CD4-positive, alpha-beta memory T cell (primary cell): ENCODE measurements around the gene ZNF516. TPM values are rescaled to one million over a fixed set of nuclear protein-coding genes. Genes with fewer than 3 reads are reported as not detected.
A peak's percentile ranks its signal among the peaks of the same experiment; 100 is the strongest.

Source experiments
- CTCF ChIA-PET: fragments of 350-600 bp; sonication (Branson Sonifier 250); formaldehyde crosslinking; loops from one replicate; lab custom pipeline; 2021; ENCODE audit warnings: inconsistent platforms; ENCODE audit not compliant: partially characterized antibody; lab: Charles Lee
- POLR2A ChIA-PET: fragments of 350-600 bp; sonication (Branson Sonifier 250); formaldehyde crosslinking; loops from one replicate; lab custom pipeline; 2021; ENCODE audit not compliant: partially characterized antibody; lab: Charles Lee
- DNase-seq, 5 donors: peaks; one replicate each; pipeline versions ENCODE4 v3.0.0 to v3.0.0-alpha.2; 2020 to 2022; ENCODE audit warnings: mixed read lengths in 1 of 5
- H3K27ac ChIP-seq: one replicate; pipeline ENCODE4 v1.7.0; 2013; ENCODE audit warnings: low read depth, low read length
- H3K27me3 ChIP-seq: 2 replicates; pipeline ENCODE4 v1.7.0; 2013; ENCODE audit warnings: mild to moderate bottlenecking, low read length, moderate library complexity; ENCODE audit not compliant: insufficient read depth
- H3K36me3 ChIP-seq: 2 replicates; pipeline ENCODE4 v1.7.0; 2013; ENCODE audit warnings: mild to moderate bottlenecking, low read length, moderate library complexity; ENCODE audit not compliant: insufficient read depth
- H3K4me1 ChIP-seq: 2 replicates; pipeline ENCODE4 v1.7.0; 2013; ENCODE audit warnings: mild to moderate bottlenecking, low read length, moderate library complexity; ENCODE audit not compliant: insufficient read depth
- H3K4me3 ChIP-seq, 2 donors: one replicate each; pipeline ENCODE4 v1.7.0; 2013; ENCODE audit warnings: low read length in 2 of 2, mild to moderate bottlenecking in 1 of 2
- H3K9me3 ChIP-seq, 2 donors: one replicate each; pipeline ENCODE4 v1.7.0; 2013; ENCODE audit warnings: low read length in 2 of 2, control low read depth in 1 of 2; ENCODE audit not compliant: control insufficient read depth in 1 of 2
- H3K27ac Mint-ChIP-seq, 7 donors: one replicate each; pipeline ENCODE4 v1.8.0; 2020 to 2021; ENCODE audit warnings: mixed read lengths in 7 of 7, mild to moderate bottlenecking in 6 of 7, inconsistent platforms in 3 of 7, moderate library complexity in 3 of 7
- H3K27me3 Mint-ChIP-seq, 2 donors: one replicate each; pipeline ENCODE4 v1.8.0; 2020 to 2021; ENCODE audit warnings: mixed read lengths in 2 of 2
- H3K36me3 Mint-ChIP-seq, 2 donors: one replicate each; pipeline ENCODE4 v1.8.0; 2020 to 2021; ENCODE audit warnings: mixed read lengths in 2 of 2, inconsistent platforms in 1 of 2, mild to moderate bottlenecking in 1 of 2
- H3K4me1 Mint-ChIP-seq, 4 donors: one replicate each; pipeline ENCODE4 v1.8.0; 2020 to 2021; ENCODE audit warnings: mixed read lengths in 4 of 4, mild to moderate bottlenecking in 1 of 4
- H3K4me3 Mint-ChIP-seq, 8 donors: one replicate each; pipeline ENCODE4 v1.8.0; 2020 to 2021; ENCODE audit warnings: mixed read lengths in 8 of 8, mild to moderate bottlenecking in 7 of 8, moderate library complexity in 6 of 8, inconsistent platforms in 3 of 8
- H3K9me3 Mint-ChIP-seq, 8 donors: one replicate each; pipeline ENCODE4 v1.8.0; 2020 to 2021; ENCODE audit warnings: mixed read lengths in 8 of 8, mild to moderate bottlenecking in 5 of 8, inconsistent platforms in 3 of 8, moderate library complexity in 1 of 8
- intact Hi-C: fragments of 100-400 bp; cut with micrococcal nuclease; formaldehyde crosslinking; loops from one replicate; pipeline ENCODE4 v1.15.1; 2023
- polyA plus RNA-seq, 2 donors: library from polyadenylated mRNA; unstranded; fragments of 300-500 nt; fragmentation: Illumina TruSeq; gene quantifications; one replicate each; pipeline ENCODE4 v1.2.3, GENCODE V29; 2021
- total RNA-seq, 2 experiments: library from RNA; stranded (reverse); gene quantifications; one replicate each; pipeline ENCODE4 v1.2.3, GENCODE V29; 2021

ZNF516 gene
- total and polyA plus RNA-seq, 4 experiments from 2014 or later, result 0.25 to 9.9 (median 4.9) TPM

- H3K27me3 Mint-ChIP-seq, result peaks cover 1 to 7% of the 10 kb centered on the region in 2 donors
- peaks cover 0 to 1% of the 10 kb centered on the region in 2 donors for H3K36me3 Mint-ChIP-seq
- no peaks in the 10 kb centered on the region for H3K4me1 Mint-ChIP-seq
- no peaks in the 10 kb centered on the region for H3K36me3 ChIP-seq
- H3K4me1 ChIP-seq, result no peaks in the 10 kb centered on the region
- ChIA-PET CTCF (interaction anchor here (0.6 to 1.1 kb wide), 2 partner anchors 11 to 17 kb away, joined by 3 read pairs; no protein-coding TSS in a partner anchor), POLR2A (no interaction called here)
- intact Hi-C loops, result no loop called here
- peaks cover 0 to 6% (median 0%) of the 10 kb centered on the region in 8 donors for H3K9me3 Mint-ChIP-seq
- H3K4me3 Mint-ChIP-seq, result no peak overlapping the region
- H3K9me3 ChIP-seq, result no peaks in the 10 kb centered on the region
- H3K27ac Mint-ChIP-seq, result peak overlapping the region in 1 of 7 donors; percentile 28
- no peak overlapping the region for H3K27ac ChIP-seq
- no peak overlapping the region for H3K4me3 ChIP-seq
- DNase-seq, result no peak
- H3K27me3 ChIP-seq, result no peaks in the 10 kb centered on the region
Observed at GRCh38 chr18:76356666-76357065, 138.4 kb downstream of the ZNF516 start.

DNA sequence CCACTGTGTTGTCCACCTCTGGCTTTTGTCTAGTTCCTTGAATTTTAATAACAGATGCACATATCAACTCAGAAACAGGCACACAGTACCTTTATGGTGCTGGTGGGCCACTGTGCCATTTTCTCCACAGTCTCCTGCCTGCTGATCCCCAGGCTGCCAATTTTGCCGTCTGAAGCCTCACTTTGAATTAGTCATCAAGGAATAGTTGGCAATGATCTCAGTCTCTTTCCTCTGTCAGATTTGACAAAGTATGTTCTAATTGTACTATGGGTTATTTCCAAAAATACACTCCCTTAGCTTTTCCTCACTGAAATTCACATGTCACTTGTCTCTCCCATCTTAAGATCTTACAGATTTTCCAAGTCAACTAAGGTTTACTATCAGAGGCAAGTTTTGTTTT, 140.7 kb downstream of the ZNF516 start:
- no peak overlapping the region for H3K27ac ChIP-seq
- intact Hi-C loops, result no loop called here

GRCh38 chr18:76353500-76353899, 141.5 kb downstream of the ZNF516 start:
- Histone ChIP-seq H3K9me3 (no peaks in the 10 kb centered on the region), H3K27me3 (no peaks in the 10 kb centered on the region), H3K4me1 (no peaks in the 10 kb centered on the region), H3K4me3 (no peak overlapping the region), H3K27ac (no peak overlapping the region), H3K36me3 (no peaks in the 10 kb centered on the region)
- ChIA-PET POLR2A (no interaction called here), CTCF (no interaction called here)
- Mint-ChIP-seq H3K36me3 (no peaks in the 10 kb centered on the region), H3K27me3 (no peaks in the 10 kb centered on the region), H3K27ac (peak overlapping the region in 1 of 7 donors; percentile 3), H3K9me3 (peaks cover 0 to 6% (median 0%) of the 10 kb centered on the region in 8 donors), H3K4me3 (no peak overlapping the region), H3K4me1 (peaks cover 3 to 7% (median 5%) of the 10 kb centered on the region in 4 donors)
- no peak for DNase-seq
- intact Hi-C loops, result no loop called here

More for the DNA sequence above, 140.7 kb downstream of the ZNF516 start:
- no peak for DNase-seq
- Mint-ChIP-seq H3K9me3 (peaks cover 0 to 6% (median 0%) of the 10 kb centered on the region in 8 donors), H3K4me3 (peak overlapping the region in 1 of 8 donors; percentile 52), H3K36me3 (no peaks in the 10 kb centered on the region), H3K4me1 (peaks cover 0 to under 1% (median under 1%) of the 10 kb centered on the region in 4 donors), H3K27ac (peak overlapping the region in 1 of 7 donors; percentile 49), H3K27me3 (peaks cover 0 to 2% of the 10 kb centered on the region in 2 donors)
- POLR2A ChIA-PET, result no interaction called here
- Histone ChIP-seq H3K27me3 (no peaks in the 10 kb centered on the region), H3K36me3 (no peaks in the 10 kb centered on the region), H3K4me1 (no peaks in the 10 kb centered on the region), H3K9me3 (no peaks in the 10 kb centered on the region), H3K4me3 (no peak overlapping the region)
- CTCF ChIA-PET, result no interaction called here

GRCh38 chr18:76353046-76353445, 142.0 kb downstream of the ZNF516 start:
- Histone ChIP-seq H3K4me3 (no peak overlapping the region), H3K36me3 (no peaks in the 10 kb centered on the region), H3K27ac (no peak overlapping the region), H3K4me1 (no peaks in the 10 kb centered on the region), H3K9me3 (no peaks in the 10 kb centered on the region), H3K27me3 (no peaks in the 10 kb centered on the region)
- intact Hi-C loops, result no loop called here
- Mint-ChIP-seq H3K9me3 (peaks cover 0 to 6% (median 0%) of the 10 kb centered on the region in 8 donors), H3K4me3 (no peak overlapping the region), H3K36me3 (no peaks in the 10 kb centered on the region), H3K4me1 (peaks cover 3 to 7% (median 5%) of the 10 kb centered on the region in 4 donors), H3K27me3 (no peaks in the 10 kb centered on the region), H3K27ac (no peak overlapping the region)
- no peak for DNase-seq
- ChIA-PET POLR2A (no interaction called here), CTCF (interaction anchor here (1.8 kb wide), 1 partner anchor 357 kb away, joined by 4 read pairs; no protein-coding TSS in a partner anchor)

GRCh38 chr18:76351961-76352581, 143.0 kb downstream of the ZNF516 start:
- Histone ChIP-seq H3K27ac (no peak overlapping the region), H3K9me3 (no peaks in the 10 kb centered on the region), H3K4me1 (no peaks in the 10 kb centered on the region), H3K27me3 (no peaks in the 10 kb centered on the region), H3K4me3 (no peak overlapping the region), H3K36me3 (no peaks in the 10 kb centered on the region)
- POLR2A ChIA-PET, result no interaction called here
- Mint-ChIP-seq H3K27me3 (no peaks in the 10 kb centered on the region), H3K36me3 (no peaks in the 10 kb centered on the region), H3K4me3 (peak overlapping the region in 1 of 8 donors; percentile 14), H3K4me1 (peaks cover 3 to 7% (median 5%) of the 10 kb centered on the region in 4 donors), H3K27ac (no peak overlapping the region), H3K9me3 (peaks cover 0 to 6% (median 0%) of the 10 kb centered on the region in 8 donors)
- CTCF ChIA-PET, result interaction anchor here (1.8 kb wide), 1 partner anchor 358 kb away, joined by 4 read pairs; no protein-coding TSS in a partner anchor
- intact Hi-C loops, result no loop called here
- no peak for DNase-seq

DNA sequence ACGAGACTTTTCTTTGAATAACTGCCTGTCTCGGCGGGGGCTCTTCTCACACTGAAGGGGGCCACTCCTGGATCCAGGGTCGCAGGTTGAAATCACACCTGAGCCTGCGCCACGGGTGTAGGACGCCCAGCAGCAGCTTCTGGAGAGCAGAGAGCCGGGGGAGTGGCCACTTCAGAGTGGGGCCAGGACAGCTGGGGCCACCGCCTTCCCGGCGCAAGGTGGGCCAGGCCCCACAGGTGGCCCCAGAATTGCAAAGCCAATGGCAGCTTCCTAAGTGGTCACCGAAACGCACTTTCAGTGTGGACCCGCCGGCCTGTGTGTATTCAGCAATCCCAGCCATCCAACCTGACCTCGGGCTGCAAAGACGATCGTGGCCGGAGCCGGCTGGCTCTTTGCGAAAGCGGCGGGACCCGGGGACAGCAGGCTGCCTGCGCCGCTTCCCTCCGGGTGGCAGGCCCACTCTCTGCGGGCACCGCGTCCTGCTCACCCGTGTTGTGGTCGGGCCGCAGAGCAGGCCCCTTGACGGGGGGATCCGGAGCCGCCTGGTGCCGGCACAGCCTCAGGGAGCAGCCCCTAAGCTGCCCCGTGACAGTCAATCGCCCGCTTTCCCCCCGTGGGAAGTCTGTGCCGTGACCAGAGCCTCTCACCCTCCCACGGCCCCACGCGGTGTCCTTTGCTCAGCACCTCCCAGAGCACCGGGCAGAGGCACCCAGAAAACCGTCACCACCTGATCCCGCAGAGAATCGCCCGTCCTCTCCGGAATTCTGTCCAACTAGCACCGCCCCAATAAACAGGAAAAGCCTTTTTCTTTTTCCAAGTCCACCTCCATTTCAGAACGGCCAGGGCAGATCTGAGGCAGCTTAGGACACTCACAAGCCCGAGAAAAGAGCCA, 144.7 kb downstream of the ZNF516 start:
- no peak overlapping the region for H3K4me3 ChIP-seq
- no peaks in the 10 kb centered on the region for H3K36me3 ChIP-seq
- H3K4me3 Mint-ChIP-seq, result no peak overlapping the region
- intact Hi-C loops, result no loop called here
- H3K4me1 Mint-ChIP-seq, result peaks cover 3 to 7% (median 5%) of the 10 kb centered on the region in 4 donors
- DNase-seq, result no peak
- no peaks in the 10 kb centered on the region for H3K9me3 ChIP-seq
- no peaks in the 10 kb centered on the region for H3K36me3 Mint-ChIP-seq
- H3K27ac ChIP-seq, result no peak overlapping the region
- peaks cover 0 to 6% (median 0%) of the 10 kb centered on the region in 8 donors for H3K9me3 Mint-ChIP-seq
- ChIA-PET CTCF (interaction anchor here (0.9 kb wide), 1 partner anchor 1727 kb away, joined by 3 read pairs; no protein-coding TSS in a partner anchor), POLR2A (no interaction called here)
- no peak overlapping the region for H3K27ac Mint-ChIP-seq
- H3K27me3 Mint-ChIP-seq, result no peaks in the 10 kb centered on the region
- no peaks in the 10 kb centered on the region for H3K4me1 ChIP-seq
- no peaks in the 10 kb centered on the region for H3K27me3 ChIP-seq
